GM18499 (cell line): ENCODE measurements around the gene CPED1.
"Not testable (repeated sequence)": the region's sequence is repeated elsewhere in the genome, so short reads cannot be mapped to it uniquely, and the experiment has no call there.

ENCODE experiments used
- ATAC-seq: cut with Tn5 transposase; IDR thresholded peaks from one replicate; pipeline ENCODE4 v1.9.1; 2021; ENCODE audit warnings: moderate number of reproducible peaks; ENCODE audit not compliant: insufficient read depth, unreplicated experiment

Gene CPED1

GRCh38 chr7:120994512-120995410 lies 6.2 kb downstream of the CPED1 start:
- no peak for ATAC-seq

DNA sequence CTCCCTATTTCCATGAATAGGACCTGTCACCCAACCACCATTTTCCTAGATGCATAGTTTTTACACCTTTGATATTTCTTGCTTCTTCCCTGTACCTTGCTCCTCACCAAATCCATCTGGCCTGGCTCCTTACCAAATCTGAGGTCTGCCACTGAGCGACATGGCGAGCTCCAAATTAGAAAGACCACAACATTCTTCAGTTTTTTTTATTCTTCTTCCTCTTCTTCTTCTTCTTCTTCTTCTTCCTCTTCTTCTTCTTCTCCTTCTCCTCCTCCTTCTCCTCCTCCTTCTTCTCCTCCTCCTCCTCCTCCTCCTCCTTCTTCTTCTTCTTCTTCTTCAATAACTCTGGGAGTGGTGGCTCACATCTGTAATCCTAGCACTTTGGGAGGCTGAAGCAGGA lies 7.1 kb downstream of the CPED1 start:
- ATAC-seq, result no peak

DNA sequence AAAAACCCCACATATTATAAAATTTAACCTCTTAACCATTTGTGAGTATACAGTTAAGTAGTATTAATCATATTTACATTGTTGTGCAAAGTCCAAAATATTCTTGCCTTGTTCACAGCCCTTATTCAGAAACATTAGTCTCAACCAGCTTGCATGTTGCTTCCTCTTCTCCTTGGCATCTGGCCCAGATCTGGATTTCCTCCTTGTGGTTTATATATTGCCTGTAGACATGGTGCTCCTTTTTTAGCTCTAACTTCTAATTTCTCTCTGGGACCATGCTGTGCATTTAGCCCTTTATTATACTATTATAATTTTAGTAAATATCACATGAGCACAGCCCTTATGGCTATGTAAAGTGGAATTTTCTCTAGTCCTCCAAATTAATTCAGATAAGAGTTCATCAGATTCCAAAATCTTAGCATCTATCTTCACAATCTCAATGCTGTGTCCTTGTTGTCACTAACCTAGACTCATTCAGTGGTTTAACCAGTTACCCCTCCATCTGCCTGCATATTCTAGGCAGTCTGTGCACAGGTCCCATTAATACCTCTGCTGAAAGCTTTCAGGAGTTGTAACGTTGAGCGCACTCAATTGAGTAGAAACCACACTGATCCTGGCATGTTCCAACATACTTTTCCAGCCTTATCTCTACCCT lies 7.9 kb downstream of the CPED1 start:
- ATAC-seq, result no peak

GRCh38 chr7:120996988-120997345 lies 8.5 kb downstream of the CPED1 start:
- ATAC-seq, result no peak

DNA sequence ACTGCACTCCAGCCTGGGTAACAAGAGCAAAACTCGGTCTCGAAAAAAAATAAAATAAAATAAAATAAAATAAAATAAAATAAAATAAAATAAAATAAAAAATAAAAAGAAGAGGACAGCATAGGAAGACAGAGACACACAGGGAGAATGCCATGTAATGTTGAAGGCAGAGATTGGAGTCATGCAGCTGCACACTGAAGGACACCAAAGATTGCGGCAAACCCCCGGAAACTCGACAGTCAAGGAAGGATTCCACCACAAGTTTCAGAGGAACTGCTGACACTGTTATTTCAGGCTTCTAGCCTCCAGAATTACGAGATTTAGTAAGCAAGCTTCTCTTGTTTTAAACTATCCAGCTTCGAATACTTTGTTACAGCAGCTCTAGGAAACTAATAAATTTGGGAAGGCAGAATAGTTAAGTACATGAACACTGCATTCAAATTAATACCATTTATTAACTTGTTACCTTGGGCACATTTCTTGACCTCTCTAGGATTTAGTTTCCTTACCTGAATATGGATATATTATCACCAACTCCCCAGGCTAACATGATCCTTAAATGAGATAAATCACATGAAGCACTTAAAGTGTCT lies 9.5 kb downstream of the CPED1 start:
- no peak for ATAC-seq

DNA sequence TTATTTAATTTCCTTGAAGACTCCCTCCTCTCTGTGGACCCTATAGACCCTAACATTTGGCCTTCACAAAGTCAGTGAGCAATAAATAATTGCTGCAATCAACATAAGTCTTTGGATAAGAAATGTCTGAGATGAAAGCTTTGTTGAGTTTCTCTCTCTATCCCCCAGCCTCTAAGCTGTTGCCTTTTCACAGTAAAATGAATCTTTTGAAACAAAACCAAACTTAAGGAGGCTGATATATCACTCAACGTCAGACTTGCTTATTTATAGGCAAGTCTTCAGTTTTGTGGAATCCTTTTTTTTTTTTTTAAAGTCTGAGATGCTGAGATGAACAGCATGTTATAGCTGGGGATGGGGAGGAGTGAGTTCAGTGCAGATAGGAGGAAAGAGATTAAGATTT lies 10.0 kb downstream of the CPED1 start:
- no peak for ATAC-seq

DNA sequence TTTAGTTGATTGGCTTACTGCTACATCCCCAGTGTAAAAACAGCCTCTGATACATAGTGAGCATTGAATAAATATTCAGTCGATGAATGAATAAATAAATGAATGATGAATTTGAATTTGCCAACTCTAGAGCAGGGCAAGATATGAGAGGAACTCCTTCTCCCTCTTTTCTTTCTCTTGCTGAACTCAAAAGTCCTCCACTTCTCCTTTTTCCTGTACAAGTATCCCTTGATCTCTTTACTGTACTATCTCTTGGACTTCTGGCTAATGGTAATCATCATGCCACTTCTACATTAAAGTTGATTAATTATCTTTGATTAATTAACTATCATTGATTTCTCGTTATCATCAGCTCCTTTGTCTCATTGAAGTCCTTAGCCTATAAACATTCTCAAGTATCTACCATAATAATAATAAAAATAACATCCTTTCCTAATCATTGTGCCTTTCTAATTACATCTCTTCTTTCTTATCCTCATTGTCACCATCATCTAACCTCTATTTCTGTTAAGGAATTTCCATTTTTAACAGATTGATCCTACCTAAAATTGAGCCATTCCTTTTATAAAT lies 10.6 kb downstream of the CPED1 start:
- ATAC-seq, result no peak

DNA sequence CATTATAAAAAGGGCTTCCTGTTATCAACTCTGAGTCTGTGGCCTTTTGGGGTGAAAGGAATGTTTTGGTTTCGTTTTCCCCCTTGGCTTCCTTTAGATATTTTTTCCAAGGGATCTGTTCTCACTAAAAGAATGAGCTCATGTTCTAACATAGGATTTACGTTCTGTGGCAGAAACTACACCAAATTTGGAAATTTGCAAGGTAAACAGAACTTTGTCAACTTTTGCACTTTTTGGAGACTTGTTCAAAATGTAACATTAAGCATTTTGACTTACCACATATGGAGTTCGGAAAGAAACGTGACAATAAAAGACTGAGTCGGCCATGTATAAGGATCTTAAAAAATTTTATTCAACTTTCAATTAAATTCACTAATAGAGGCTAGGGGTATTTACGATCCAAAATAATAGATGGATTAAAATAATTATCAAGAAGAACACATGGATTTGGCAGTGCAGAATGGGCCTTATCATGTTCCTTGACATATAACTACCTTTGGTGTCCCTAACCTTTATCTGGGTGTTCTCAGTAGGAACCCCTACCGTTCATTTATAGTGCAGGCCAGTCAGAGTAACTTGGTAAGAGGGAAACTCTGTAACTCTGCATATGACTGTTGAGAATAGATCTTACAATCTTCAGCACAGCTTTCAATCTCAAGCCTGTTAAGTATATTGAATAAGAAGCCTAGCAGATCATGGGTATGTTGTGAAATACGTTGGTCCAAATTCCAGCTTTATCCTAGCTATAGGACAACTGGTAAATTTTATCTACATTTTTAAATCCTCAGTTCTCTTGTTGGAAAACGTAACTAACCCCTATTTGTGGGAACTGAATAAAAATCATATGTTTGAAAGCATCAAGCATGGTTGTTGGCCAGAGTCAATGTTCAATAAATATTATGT lies 11.8 kb downstream of the CPED1 start:
- ATAC-seq, result no peak

- ATAC-seq, result no peak
Measured at GRCh38 chr7:121001234-121001906, 12.9 kb downstream of the CPED1 start.

GRCh38 chr7:121002048-121002756 lies 13.7 kb downstream of the CPED1 start:
- no peak for ATAC-seq

- ATAC-seq, result no peak
Measured at GRCh38 chr7:121002757-121003200, 14.3 kb downstream of the CPED1 start.

GRCh38 chr7:121003986-121004685 lies 15.6 kb downstream of the CPED1 start:
- no peak for ATAC-seq

DNA sequence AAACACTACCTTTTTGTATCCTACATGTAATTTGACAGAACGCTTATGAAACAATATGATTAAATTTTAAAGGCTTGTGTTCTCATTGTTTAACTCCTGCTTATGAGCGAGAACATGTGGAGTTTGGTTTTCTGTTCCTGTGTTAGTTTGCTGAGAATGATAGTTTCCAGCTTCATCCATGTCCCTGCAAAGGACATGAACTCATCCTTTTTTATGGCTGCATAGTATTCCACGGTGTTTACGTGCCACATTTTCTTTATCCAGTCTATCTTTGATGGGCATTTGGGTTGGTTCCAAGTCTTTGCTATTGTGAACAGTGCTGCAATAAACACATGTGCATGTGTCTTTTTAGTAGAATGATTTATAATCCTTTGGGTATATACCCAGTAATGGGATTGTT lies 16.5 kb downstream of the CPED1 start:
- not testable (repeated sequence) for ATAC-seq

DNA sequence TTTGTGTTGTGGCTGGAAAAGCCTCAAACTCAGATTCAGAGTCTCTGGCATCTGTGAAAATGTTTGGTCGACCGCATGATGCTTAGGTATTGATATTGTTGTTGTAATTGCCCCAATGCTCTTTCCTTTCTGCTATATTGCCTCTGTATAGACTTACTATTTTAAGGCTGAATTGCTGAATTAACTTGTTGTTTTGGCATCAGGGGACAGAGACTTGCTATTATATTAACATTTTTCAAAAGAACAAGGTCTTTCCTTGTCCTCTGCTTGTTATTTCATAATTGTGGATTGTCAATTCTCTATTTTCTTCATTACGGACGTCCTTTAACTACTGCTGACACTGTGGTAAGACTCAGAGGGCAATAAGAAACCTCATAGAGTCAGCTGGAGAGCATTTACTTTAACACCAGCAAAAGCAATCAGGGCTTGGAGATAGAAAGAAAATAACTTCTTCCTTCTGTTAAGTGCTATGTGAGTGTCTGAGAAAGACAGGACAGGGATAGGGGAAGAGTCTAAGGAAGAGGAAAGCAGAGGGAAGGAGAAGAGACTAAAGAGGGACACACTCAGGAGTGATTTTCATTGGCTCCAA lies 17.6 kb downstream of the CPED1 start:
- ATAC-seq, result no peak

DNA sequence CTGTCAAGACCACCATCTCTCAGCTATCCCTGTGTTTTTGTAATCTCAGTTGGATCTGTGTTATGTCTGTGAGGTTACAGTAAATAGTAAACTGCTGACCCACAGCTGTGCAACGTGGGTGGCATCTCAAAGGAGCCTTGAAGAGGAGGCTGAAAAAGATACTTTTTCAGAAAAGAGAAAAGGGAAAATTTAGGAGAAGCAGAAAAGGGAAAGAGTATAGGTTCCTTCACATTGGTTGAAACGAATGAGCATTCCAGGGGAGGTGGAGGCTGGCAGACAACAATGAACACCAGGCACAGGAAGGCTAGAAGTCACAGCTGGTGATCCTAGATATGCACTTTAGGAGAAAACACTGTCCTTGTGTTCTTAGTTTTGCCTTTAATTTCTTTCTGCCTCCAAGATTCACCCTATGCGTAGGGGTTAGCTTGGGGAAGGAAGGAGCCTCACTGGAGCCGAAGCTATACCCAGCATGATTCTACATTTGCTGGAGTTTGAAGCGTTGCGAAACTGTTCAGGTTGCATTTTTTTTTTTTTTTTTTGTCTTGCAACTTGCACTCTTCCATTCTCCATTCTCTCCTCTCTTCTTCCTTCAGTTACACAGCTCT lies 18.3 kb downstream of the CPED1 start:
- no peak for ATAC-seq

- no peak for ATAC-seq
Measured at GRCh38 chr7:121008816-121009215, 20.3 kb downstream of the CPED1 start.

DNA sequence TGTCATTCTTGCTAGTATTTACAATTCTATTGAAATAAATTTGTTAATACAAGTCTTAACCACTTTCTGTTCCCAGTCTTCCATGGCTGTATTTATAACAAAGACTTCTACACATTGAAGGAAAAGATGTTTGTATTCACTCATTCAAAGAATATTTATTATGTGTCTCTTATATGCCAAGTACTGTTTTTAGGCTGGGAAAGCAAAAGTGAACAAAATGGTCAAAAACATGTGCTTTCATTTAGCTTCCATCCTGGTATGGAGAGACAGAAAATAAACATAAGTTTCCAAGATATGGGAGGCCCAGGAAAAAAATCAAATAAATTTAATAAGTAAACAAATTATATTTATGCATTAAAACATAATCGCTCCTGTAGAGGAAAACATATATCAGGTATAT lies 22.9 kb downstream of the CPED1 start:
- no peak for ATAC-seq
